Measurements from ENCODE around the gene ATP10A. TPM values are rescaled to one million over a fixed set of nuclear protein-coding genes. Genes with fewer than 3 reads are reported as not detected.

The ATP10A gene
- total RNA-seq, 1 experiment from 2014 or later = 3.9 TPM

GRCh38 chr15:25682340-25682739 lies 180.8 kb downstream of the ATP10A start:
- H3K18ac ChIP-seq (ENCODE audit: insufficient read length, low read depth, low read length) = no peak overlapping the region
- H3K23me2 ChIP-seq (ENCODE audit: insufficient read length, low read depth, low read length, poor library complexity, severe bottlenecking) = no peaks in the 10 kb centered on the region
- TF ChIP-seq, protein P1, sequence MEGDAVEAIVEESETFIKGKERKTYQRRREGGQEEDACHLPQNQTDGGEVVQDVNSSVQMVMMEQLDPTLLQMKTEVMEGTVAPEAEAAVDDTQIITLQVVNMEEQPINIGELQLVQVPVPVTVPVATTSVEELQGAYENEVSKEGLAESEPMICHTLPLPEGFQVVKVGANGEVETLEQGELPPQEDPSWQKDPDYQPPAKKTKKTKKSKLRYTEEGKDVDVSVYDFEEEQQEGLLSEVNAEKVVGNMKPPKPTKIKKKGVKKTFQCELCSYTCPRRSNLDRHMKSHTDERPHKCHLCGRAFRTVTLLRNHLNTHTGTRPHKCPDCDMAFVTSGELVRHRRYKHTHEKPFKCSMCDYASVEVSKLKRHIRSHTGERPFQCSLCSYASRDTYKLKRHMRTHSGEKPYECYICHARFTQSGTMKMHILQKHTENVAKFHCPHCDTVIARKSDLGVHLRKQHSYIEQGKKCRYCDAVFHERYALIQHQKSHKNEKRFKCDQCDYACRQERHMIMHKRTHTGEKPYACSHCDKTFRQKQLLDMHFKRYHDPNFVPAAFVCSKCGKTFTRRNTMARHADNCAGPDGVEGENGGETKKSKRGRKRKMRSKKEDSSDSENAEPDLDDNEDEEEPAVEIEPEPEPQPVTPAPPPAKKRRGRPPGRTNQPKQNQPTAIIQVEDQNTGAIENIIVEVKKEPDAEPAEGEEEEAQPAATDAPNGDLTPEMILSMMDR (conservative IDR thresholded peaks at IDR 0.05) = no peak
- no peak overlapping the region for H3K56ac ChIP-seq (ENCODE audit: insufficient read length, low read depth, low read length)
- Mint-ChIP-seq H3K9me3 (peaks cover 3 to 8% of the 10 kb centered on the region in 2 experiments; a peak in 3 of 5 replicates), H3K27me3 (ENCODE audit: low read depth) (peaks cover 17% of the 10 kb centered on the region), H3K4me1 (peaks cover 21 to 41% of the 10 kb centered on the region in 2 experiments), H3K36me3 (ENCODE audit: insufficient read depth in 1 of 3, low read depth in 3 of 3) (peaks cover 5 to 16% (median 12%) of the 10 kb centered on the region in 3 experiments; a peak in 6 of 7 replicates), H3K27ac (peak overlapping the region in 1 of 3 experiments; percentile 23; a peak in 1 of 7 replicates), H3K4me3 (no peak overlapping the region)
- no peak overlapping the region for H4K91ac ChIP-seq (ENCODE audit: insufficient read length, low read depth, low read length)
- H3K27ac ChIP-seq (ENCODE audit: insufficient read length, low read depth, low read length) = no peak overlapping the region
- H4K5ac ChIP-seq (ENCODE audit: insufficient read length, low read depth, low read length) = no peak overlapping the region
- H2BK5ac ChIP-seq (ENCODE audit: insufficient read length, low read length) = no peak overlapping the region
- no peaks in the 10 kb centered on the region for H3K9me3 ChIP-seq (ENCODE audit: control insufficient read depth, low read depth, low read length)
- no peak overlapping the region for H4K8ac ChIP-seq (replicated peaks; ENCODE audit: insufficient read length, low read depth, low read length)
- H2AK5ac ChIP-seq (ENCODE audit: insufficient read length, low read length) = no peak overlapping the region
- no peak overlapping the region for H3K23ac ChIP-seq (ENCODE audit: insufficient read length, low read depth, low read length)
- no peak overlapping the region for H3K4me2 ChIP-seq (ENCODE audit: insufficient read depth, insufficient read length, low read length)
- no peak overlapping the region for H2BK120ac ChIP-seq (ENCODE audit: low read depth, low read length, poor library complexity, severe bottlenecking)
- no peak overlapping the region for H2AFZ ChIP-seq (ENCODE audit: low read length)
- H3T11ph ChIP-seq (ENCODE audit: low read length) = no peak overlapping the region
- no CpG with 5 or more reads among the region's 7 CpGs for WGBS (ENCODE audit: extremely low coverage, insufficient read length, low lambda C conversion rate)
- no peak for DNase-seq
- H3K79me2 ChIP-seq (ENCODE audit: insufficient read depth, low read length) = no peaks in the 10 kb centered on the region
- no peak overlapping the region for H2BK12ac ChIP-seq (ENCODE audit: insufficient read length, low read depth, low read length)
- no peak overlapping the region for H2BK15ac ChIP-seq (ENCODE audit: low read depth, low read length)
- no peaks in the 10 kb centered on the region for H4K20me1 ChIP-seq (ENCODE audit: control insufficient read depth, insufficient read depth, insufficient read length)
- H3K27me3 ChIP-seq (ENCODE audit: insufficient read depth, low read length) = no peaks in the 10 kb centered on the region
- no peak overlapping the region for H3K14ac ChIP-seq (ENCODE audit: insufficient read depth, low read length)
- no peak overlapping the region for H3K4ac ChIP-seq (ENCODE audit: low read depth, low read length)
- no peak overlapping the region for H3K9ac ChIP-seq (ENCODE audit: extremely low read depth, insufficient read length, low read length)
- no peak overlapping the region for H2BK20ac ChIP-seq (ENCODE audit: low read depth, low read length, poor library complexity, severe bottlenecking)
- no peaks in the 10 kb centered on the region for H3K79me1 ChIP-seq (ENCODE audit: insufficient read depth, low read depth, low read length, poor library complexity, severe bottlenecking)
- H3K4me1 ChIP-seq (ENCODE audit: insufficient read depth, low read length) = peaks cover 3% of the 10 kb centered on the region; the same call in 1 of the 2 replicates
